GM20000 (cell line): ENCODE data around the gene ANAPC4.
A peak's percentile ranks its signal among the peaks of the same experiment; 100 is the strongest.
"Not testable (repeated sequence)": the region's sequence is repeated elsewhere in the genome, so short reads cannot be mapped to it uniquely, and the experiment has no call there.

Source experiments
- DNase-seq: peaks from one replicate; pipeline ENCODE4 v3.0.0; 2012; ENCODE audit warnings: low spot score
- TF ChIP-seq, protein P1 (sequence below): IDR thresholded peaks from 2 replicates; pipeline ENCODE4 v1.5.1; 2012; ENCODE audit warnings: mild to moderate bottlenecking, control low read depth; ENCODE audit errors: extremely low read depth, missing control alignments

ANAPC4 gene

GRCh38 chr4:25367004-25367621 lies 9.9 kb upstream of the ANAPC4 start:
- TF ChIP-seq, protein P1, sequence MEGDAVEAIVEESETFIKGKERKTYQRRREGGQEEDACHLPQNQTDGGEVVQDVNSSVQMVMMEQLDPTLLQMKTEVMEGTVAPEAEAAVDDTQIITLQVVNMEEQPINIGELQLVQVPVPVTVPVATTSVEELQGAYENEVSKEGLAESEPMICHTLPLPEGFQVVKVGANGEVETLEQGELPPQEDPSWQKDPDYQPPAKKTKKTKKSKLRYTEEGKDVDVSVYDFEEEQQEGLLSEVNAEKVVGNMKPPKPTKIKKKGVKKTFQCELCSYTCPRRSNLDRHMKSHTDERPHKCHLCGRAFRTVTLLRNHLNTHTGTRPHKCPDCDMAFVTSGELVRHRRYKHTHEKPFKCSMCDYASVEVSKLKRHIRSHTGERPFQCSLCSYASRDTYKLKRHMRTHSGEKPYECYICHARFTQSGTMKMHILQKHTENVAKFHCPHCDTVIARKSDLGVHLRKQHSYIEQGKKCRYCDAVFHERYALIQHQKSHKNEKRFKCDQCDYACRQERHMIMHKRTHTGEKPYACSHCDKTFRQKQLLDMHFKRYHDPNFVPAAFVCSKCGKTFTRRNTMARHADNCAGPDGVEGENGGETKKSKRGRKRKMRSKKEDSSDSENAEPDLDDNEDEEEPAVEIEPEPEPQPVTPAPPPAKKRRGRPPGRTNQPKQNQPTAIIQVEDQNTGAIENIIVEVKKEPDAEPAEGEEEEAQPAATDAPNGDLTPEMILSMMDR: no peak
- DNase-seq: peak; percentile 30

GRCh38 chr4:25367877-25368276 lies 9.2 kb upstream of the ANAPC4 start:
- TF ChIP-seq, protein P1: no peak

GRCh38 chr4:25368315-25368714 lies 8.7 kb upstream of the ANAPC4 start:
- no peak for DNase-seq
- TF ChIP-seq, protein P1: no peak

More at GRCh38 chr4:25367877-25368276, 9.2 kb upstream of the ANAPC4 start:
- DNase-seq: no peak

DNA sequence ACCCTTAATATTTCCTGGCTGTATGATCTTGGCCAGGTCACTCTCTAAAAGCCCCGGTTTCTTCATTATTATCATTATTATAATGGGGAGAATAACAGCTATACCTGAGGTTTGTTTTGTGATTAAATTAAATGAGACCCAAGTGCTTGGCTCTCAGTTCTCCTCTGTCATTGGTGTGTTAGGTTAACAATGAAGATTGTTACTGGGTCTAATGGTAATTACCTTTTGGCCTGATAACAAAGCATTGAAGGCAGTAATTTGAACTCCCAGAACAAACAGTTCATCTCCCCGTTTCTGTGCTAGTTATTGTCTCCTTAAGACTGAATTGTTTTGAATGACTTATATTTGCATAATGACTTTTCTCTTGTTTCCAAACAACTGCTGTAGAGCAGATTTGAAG lies 6.8 kb upstream of the ANAPC4 start:
- DNase-seq: no peak
- TF ChIP-seq, protein P1: no peak

DNA sequence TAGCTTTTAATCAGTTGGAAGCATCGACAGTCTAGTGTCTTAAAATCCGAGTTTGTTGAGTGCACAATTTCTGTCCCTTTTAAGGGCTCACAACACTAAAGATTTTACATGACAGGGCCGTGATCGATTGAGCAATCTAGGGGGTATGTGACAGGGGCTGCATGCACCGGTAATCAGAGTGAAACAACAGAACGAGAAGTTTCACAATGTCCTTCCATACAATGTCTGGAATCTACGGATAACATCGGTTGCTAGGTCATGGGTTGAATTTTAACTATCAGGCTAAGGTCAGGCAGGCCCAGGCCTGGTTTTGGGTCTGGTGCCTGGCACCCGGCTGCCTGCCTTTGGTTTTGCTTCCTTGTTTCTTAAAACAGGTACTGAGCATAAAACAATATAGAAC lies 4.5 kb upstream of the ANAPC4 start:
- not testable (repeated sequence) for DNase-seq

GRCh38 chr4:25377572-25378436 lies 741 bp downstream of the ANAPC4 start:
- peak; percentile 18 for DNase-seq
- TF ChIP-seq, protein P1: no peak

DNA sequence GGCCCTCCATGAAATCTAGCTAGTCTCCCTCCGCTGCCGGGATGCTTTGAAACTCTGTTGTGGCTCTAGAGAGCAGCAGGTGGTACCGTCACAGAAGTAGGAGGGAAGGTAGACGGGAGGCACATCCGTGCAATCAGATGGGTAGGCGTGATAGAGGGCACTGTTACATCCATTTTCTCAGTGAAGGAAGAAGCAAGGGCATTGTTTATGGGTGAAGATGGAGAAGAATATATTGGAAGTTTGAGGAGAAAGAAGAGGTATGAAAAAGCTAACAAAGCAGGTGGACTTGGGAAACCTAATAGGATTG lies 1.3 kb downstream of the ANAPC4 start:
- TF ChIP-seq, protein P1: no peak
- DNase-seq: no peak
